GM18867 (cell line): ENCODE results near the gene ACBD6.
A peak's percentile ranks its signal among the peaks of the same experiment; 100 is the strongest.
"Not testable (repeated sequence)": the region's sequence is repeated elsewhere in the genome, so short reads cannot be mapped to it uniquely, and the experiment has no call there.

Experiments used
- ATAC-seq: cut with Tn5 transposase; IDR thresholded peaks from one replicate; pipeline ENCODE4 v1.9.1; 2021; ENCODE audit warnings: mild to moderate bottlenecking, moderate library complexity; ENCODE audit not compliant: unreplicated experiment

The ACBD6 gene

DNA sequence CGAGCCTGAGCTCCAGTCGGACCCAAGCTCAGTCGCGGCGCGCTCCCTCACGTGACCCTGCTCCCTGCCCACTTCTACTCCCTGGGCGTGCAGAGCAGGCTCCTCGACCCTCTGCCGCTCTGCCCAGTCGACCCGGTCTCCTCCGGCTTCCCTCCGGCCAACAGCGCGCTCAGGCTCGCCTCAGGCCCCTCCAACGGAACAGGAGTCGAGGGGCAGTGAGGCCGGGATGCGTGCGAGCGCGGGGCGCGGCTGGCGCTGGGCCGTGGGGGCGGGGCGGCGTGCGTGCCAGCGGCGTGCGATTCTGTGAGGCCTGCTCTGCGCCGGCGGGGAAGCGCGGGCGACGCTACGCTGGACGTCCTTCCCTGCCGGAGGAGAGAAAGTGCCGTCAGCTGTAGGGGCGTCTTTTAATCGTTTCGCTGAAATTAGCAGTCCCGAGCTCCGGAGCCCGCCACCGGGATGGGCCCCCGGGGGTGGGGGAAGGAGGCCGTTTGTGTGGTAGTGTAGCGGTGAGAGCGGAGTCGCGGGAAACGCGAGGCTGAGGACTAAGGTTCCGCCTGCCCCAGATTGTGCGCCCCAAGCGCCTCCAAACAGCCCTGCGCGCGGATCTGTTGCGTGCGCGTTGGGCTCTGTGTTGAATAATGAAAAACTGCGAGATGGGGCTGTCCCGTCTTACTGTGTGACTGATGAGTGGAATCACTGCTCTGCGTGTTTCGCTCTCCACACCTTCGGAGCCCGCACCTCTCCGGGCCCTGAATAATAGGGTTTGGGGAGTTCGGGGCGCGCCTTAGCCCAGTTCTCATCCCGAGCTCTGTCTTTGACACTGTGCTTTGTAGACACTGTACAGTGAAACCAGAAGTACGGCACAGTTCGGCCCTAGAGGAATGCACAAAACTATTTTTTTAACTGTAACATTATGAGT lies at the start of gene ACBD6:
Gene ACBD6 (minus strand): TSS at position 217 of the 919 bp plus-strand sequence. CDS start 311 bp downstream, outside the sequence.
- peak; percentile 86 for ATAC-seq

- ATAC-seq = no peak
Measured at GRCh38 chr1:180551997-180552396, 49.6 kb upstream of the ACBD6 start.

DNA sequence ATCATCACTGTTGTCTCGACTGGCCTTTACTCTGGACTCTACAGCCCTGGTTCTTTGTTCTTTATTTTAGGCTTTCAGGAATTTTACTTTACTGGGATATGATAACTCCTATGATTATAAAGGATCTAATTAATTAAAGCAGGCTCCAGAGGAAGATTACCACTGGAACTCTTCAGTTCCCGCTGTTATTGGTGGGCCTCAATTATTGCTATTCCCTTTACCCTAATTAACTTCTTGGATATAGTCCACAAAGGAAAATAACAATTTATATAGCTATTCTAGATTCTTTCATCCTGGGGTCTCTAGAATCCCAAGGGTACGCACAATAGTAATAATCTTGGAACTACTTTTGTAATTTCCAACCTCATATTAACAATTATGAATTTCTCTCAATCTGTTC lies 47.9 kb upstream of the ACBD6 start:
- no peak for ATAC-seq

DNA sequence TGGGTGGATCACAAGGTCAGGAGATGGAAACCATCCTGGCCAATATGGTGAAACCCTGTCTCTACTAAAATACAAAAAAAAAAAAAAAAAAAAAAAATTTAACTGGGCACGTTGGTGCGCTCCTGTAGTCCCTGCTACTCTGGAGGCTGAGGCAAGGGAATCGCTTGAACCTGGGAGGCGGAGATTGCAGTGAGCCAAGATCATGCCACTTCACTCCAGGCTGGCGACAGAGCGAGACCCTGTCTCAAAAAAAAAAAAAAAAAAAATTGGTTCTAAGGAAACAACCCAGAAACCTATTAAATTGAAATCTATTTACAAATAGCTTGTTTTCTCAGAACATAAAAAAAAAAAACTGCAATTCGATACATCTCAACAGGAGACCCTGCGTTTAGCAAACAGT lies 47.4 kb upstream of the ACBD6 start:
- ATAC-seq = not testable (repeated sequence)

DNA sequence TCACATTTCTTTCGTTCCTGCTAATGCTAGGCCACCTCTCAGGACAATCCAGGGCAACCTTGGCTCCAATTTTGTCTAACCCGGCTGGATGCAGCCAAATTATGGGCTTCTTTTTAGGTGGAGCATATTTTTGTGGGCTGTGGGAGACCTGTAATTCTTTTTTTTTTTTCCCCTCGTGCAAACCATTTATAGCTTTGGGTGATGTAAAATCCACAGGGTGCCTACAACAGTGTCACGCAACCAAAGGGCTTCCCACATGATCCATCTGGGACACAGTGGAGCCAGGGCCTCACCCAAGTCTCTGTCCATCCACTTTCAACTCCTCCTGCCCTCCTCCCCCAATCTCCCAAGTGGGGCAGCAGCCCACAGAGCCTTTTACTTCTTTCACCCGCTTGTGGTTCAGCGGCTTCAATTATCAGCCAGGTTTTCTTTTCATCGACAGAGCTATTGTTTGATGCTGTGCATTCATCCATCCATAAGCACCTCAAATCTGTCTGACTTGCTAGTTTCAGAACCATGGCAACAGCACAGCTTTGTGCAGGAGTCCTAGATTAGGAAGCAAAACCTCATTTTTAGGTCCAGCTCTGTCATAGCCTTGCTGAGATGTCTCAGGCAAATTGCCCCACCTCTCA lies 46.4 kb upstream of the ACBD6 start:
- ATAC-seq = no peak

DNA sequence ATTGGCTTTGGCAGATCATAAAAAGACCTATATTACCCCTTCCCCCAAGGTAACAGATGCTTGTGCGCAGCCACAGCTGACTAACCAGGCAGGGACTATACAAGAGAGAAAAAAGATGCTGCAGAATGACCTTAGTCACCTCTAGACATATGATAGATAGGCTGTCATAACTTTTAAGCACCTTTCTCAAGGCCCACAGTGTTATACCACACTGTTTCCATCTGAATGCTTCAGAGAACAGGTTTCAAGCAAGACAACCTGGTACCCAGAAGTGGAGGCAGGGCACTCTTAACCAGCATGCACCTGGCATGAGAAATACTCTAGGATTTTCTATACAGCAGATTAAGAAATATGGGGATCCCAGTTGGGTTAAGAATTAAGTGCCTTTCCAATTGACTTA lies 43.6 kb upstream of the ACBD6 start:
- peak; percentile 58 for ATAC-seq

GRCh38 chr1:180544050-180544449 lies 41.7 kb upstream of the ACBD6 start:
- no peak for ATAC-seq

GRCh38 chr1:180542838-180543145 lies 40.4 kb upstream of the ACBD6 start:
- ATAC-seq = no peak

GRCh38 chr1:180542113-180542837 lies 39.9 kb upstream of the ACBD6 start:
- no peak for ATAC-seq

GRCh38 chr1:180540697-180541594 lies 38.6 kb upstream of the ACBD6 start:
- ATAC-seq = no peak

- ATAC-seq = no peak
Measured at GRCh38 chr1:180539136-180539535, 36.8 kb upstream of the ACBD6 start.

DNA sequence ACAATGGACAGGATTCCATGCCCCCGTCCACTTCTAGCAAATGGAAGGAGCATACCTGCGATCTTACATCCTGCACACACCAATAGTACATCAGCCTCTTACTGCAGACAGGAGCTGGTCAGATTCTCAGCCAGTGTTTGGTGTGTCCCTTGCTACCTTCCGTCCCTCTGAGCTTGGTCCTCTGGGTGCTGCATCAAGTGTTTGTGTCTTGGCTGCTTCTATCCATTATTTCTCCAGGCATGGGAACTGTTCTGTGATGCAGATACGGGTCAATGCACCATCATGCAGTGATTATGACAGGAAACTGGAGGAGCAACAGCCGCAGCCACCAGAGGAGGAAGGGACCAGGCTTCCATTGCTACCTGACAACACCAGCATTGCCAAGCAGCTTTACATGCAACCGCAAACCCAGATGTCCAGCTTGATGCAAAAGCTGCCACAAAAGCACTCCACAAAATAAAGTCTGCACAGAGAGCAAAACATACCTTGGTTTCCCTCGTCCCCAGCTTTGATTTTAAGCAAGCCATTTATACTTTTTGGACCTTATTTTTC lies 34.5 kb upstream of the ACBD6 start:
- ATAC-seq = no peak

- no peak for ATAC-seq
Measured at GRCh38 chr1:180535418-180535999, 33.1 kb upstream of the ACBD6 start.

- no peak for ATAC-seq
Measured at GRCh38 chr1:180534214-180534613, 31.8 kb upstream of the ACBD6 start.

- ATAC-seq = peak; percentile 79
Measured at GRCh38 chr1:180533266-180533987, 31.1 kb upstream of the ACBD6 start.

DNA sequence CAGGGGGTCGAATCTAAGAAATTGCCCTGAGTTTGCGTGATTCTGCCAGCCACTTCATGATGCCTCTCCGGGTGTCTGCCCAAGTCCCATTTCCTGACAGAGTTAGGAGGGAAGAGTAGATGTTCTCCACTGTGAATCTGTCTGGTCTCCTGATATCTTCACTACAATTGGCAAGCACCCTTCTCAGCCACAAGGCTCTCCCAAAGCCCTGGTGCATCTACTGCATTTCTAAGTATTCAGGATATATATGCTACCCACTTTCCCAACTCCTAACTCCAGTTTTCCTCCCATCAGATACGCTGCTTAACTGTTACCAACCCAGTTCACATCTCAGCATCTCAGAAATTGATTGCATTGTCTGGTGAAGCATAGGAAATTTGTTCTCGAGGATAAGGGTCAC lies 30.5 kb upstream of the ACBD6 start:
- no peak for ATAC-seq

DNA sequence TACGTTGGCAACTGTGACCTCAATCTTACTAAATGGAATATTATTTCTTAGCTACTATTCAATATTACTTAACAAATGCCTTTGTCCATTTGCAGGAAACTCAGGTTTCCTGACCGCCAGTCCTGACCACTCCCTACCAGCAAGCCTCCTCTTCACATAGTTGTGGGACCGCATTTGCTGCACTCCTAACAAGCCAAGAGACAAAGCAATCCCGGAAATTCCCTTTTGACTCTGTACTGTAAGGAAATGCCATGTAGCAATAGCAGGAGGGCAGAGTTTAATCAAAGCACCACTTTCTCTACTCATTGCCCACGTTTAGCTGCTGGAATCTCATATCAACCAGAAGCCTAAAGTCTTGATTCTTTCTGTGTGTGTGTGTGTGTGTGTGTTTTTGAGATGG lies 28.1 kb upstream of the ACBD6 start:
- no peak for ATAC-seq

DNA sequence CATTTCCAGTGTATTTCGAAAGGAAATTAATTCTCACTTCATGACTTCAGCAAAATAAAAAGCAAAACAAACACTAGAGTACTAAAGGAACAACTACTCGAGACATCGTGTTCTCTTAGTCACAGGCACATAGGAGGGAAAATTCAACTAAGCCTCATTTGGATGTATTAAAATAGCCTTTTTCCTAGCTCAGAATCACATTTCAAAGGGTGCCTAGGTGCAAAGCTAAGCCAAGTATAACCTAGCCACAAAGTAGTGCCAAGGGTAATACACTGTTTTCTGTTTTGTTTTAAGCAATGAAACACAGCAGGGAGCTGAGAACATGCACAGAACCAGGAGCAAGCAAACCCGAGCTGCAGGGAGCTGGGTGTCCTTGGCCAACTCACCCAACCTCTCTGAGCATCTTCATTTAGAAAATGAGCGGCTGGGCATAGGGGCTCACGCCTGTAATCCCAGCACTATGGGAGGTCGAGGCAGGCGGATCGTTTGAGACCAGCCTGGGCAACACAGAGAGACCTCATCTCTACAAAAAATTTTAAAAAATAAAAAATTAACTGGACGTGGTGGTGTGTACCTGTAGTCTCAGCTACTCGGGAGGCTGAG lies 26.6 kb upstream of the ACBD6 start:
- ATAC-seq = no peak

- no peak for ATAC-seq
Measured at GRCh38 chr1:180527101-180527669, 24.8 kb upstream of the ACBD6 start.
